H9 (cell line): ENCODE results near the gene SRM. TPM values are rescaled to one million over a fixed set of nuclear protein-coding genes. Genes with fewer than 3 reads are reported as not detected.

ENCODE experiments used
- DNase-seq: peaks from one replicate; pipeline ENCODE4 v3.0.0-alpha.2; 2017
- H2AFZ ChIP-seq: one replicate; pipeline ENCODE4 v1.6.1; 2013; ENCODE audit warnings: mild to moderate bottlenecking, low read length, control low read depth, moderate library complexity
- H2AK5ac ChIP-seq: 2 replicates; pipeline ENCODE4 v1.6.1; 2013; ENCODE audit warnings: low read length, control low read depth, mixed read lengths; ENCODE audit not compliant: insufficient read length
- H2BK120ac ChIP-seq: one replicate; pipeline ENCODE4 v1.6.1; 2013; ENCODE audit warnings: low read depth, mild to moderate bottlenecking, low read length, control low read depth, inconsistent platforms; ENCODE audit not compliant: poor library complexity, severe bottlenecking
- H2BK12ac ChIP-seq: 2 replicates; pipeline ENCODE4 v1.6.1; 2013; ENCODE audit warnings: low read length, control low read depth, mixed read lengths, low read depth; ENCODE audit not compliant: insufficient read length
- H2BK15ac ChIP-seq: 2 replicates; pipeline ENCODE4 v1.6.1; 2013; ENCODE audit warnings: low read depth, low read length, control low read depth
- H2BK20ac ChIP-seq: one replicate; pipeline ENCODE4 v1.6.1; 2013; ENCODE audit warnings: low read depth, mild to moderate bottlenecking, low read length, control low read depth, inconsistent platforms; ENCODE audit not compliant: poor library complexity, severe bottlenecking
- H2BK5ac ChIP-seq: 2 replicates; pipeline ENCODE4 v1.6.1; 2013; ENCODE audit warnings: low read length, control low read depth, mixed read lengths; ENCODE audit not compliant: insufficient read length
- H3K14ac ChIP-seq: 2 replicates; pipeline ENCODE4 v1.6.1; 2013; ENCODE audit warnings: low read length, control low read depth; ENCODE audit not compliant: insufficient read depth
- H3K18ac ChIP-seq: 2 replicates; pipeline ENCODE4 v1.6.1; 2013; ENCODE audit warnings: low read depth, mild to moderate bottlenecking, mixed read lengths, low read length, control low read depth; ENCODE audit not compliant: insufficient read length
- H3K23ac ChIP-seq: 2 replicates; pipeline ENCODE4 v1.6.1; 2013; ENCODE audit warnings: low read length, control low read depth, mixed read lengths, low read depth; ENCODE audit not compliant: insufficient read length
- H3K23me2 ChIP-seq: 2 replicates; pipeline ENCODE4 v1.6.1; 2013; ENCODE audit warnings: low read depth, mild to moderate bottlenecking, mixed read lengths, low read length, control low read depth; ENCODE audit not compliant: insufficient read length, poor library complexity, severe bottlenecking
- H3K27ac ChIP-seq: 2 replicates; pipeline ENCODE4 v1.5.1; 2013; ENCODE audit warnings: low read length, control low read depth, mixed read lengths, low read depth; ENCODE audit not compliant: insufficient read length
- H3K27me3 ChIP-seq: 2 replicates; pipeline ENCODE4 v1.6.1; 2013; ENCODE audit warnings: low read length, control low read depth, inconsistent platforms; ENCODE audit not compliant: insufficient read depth
- H3K4ac ChIP-seq: 2 replicates; pipeline ENCODE4 v1.6.1; 2013; ENCODE audit warnings: low read depth, mild to moderate bottlenecking, control low read depth, inconsistent platforms, low read length, moderate library complexity
- H3K4me1 ChIP-seq: 2 replicates; pipeline ENCODE4 v1.6.1; 2013; ENCODE audit warnings: low read length, control low read depth, inconsistent platforms; ENCODE audit not compliant: insufficient read depth
- H3K4me2 ChIP-seq: 2 replicates; pipeline ENCODE4 v1.6.1; 2013; ENCODE audit warnings: low read length, control low read depth, mixed read lengths; ENCODE audit not compliant: insufficient read length, insufficient read depth
- H3K56ac ChIP-seq: 2 replicates; pipeline ENCODE4 v1.6.1; 2013; ENCODE audit warnings: low read depth, mild to moderate bottlenecking, mixed read lengths, low read length, control low read depth; ENCODE audit not compliant: insufficient read length
- H3K79me1 ChIP-seq: 2 replicates; pipeline ENCODE4 v1.6.1; 2013; ENCODE audit warnings: low read depth, mild to moderate bottlenecking, moderate library complexity, low read length, control low read depth, inconsistent platforms; ENCODE audit not compliant: insufficient read depth, poor library complexity, severe bottlenecking
- H3K79me2 ChIP-seq: 2 replicates; pipeline ENCODE4 v1.6.1; 2013; ENCODE audit warnings: low read length, control low read depth, inconsistent platforms; ENCODE audit not compliant: insufficient read depth
- H3K9ac ChIP-seq: 2 replicates; pipeline ENCODE4 v1.6.1; 2013; ENCODE audit warnings: low read length, control low read depth, mixed read lengths; ENCODE audit not compliant: insufficient read length; ENCODE audit errors: extremely low read depth
- H3K9me3 ChIP-seq: one replicate; pipeline ENCODE4 v1.6.1; 2013; ENCODE audit warnings: low read depth, low read length, inconsistent platforms; ENCODE audit not compliant: control insufficient read depth
- H3T11ph ChIP-seq: one replicate; pipeline ENCODE4 v1.6.1; 2013; ENCODE audit warnings: mild to moderate bottlenecking, low read length, control low read depth, inconsistent platforms
- H4K20me1 ChIP-seq: one replicate; pipeline ENCODE4 v1.6.1; 2013; ENCODE audit not compliant: control insufficient read depth, insufficient read length, insufficient read depth
- H4K5ac ChIP-seq: 2 replicates; pipeline ENCODE4 v1.6.1; 2013; ENCODE audit warnings: low read depth, mild to moderate bottlenecking, mixed read lengths, low read length, control low read depth; ENCODE audit not compliant: insufficient read length
- H4K8ac ChIP-seq: replicated peaks from 2 replicates; pipeline ENCODE4 v1.6.1; 2013; ENCODE audit warnings: low read length, control low read depth, mixed read lengths, low read depth; ENCODE audit not compliant: insufficient read length
- H4K91ac ChIP-seq: 2 replicates; pipeline ENCODE4 v1.6.1; 2013; ENCODE audit warnings: low read depth, mild to moderate bottlenecking, moderate library complexity, mixed read lengths, low read length, control low read depth; ENCODE audit not compliant: insufficient read length
- H3K27ac Mint-ChIP-seq, 3 experiments: 2 replicates in 2 of 3; 3 replicates in 1 of 3; pipeline ENCODE4 v1.8.0; 2020 to 2021; ENCODE audit warnings: mixed read lengths in 3 of 3, mild to moderate bottlenecking in 1 of 3, moderate library complexity in 1 of 3
- H3K27me3 Mint-ChIP-seq: 2 replicates; pipeline ENCODE4 v1.8.0; 2021; ENCODE audit warnings: low read depth, mild to moderate bottlenecking, moderate library complexity, mixed read lengths
- H3K36me3 Mint-ChIP-seq, 3 experiments: 2 replicates in 2 of 3; 3 replicates in 1 of 3; pipeline ENCODE4 v1.8.0; 2020 to 2021; ENCODE audit warnings: low read depth in 3 of 3, mixed read lengths in 3 of 3; ENCODE audit not compliant: insufficient read depth in 1 of 3
- H3K4me1 Mint-ChIP-seq, 2 experiments: 2 replicates each; pipeline ENCODE4 v1.8.0; 2020; ENCODE audit warnings: mixed read lengths in 2 of 2
- H3K4me3 Mint-ChIP-seq, 2 experiments: 2 replicates in 1 of 2; 3 replicates in 1 of 2; pipeline ENCODE4 v1.8.0; 2020 to 2021; ENCODE audit warnings: mild to moderate bottlenecking in 2 of 2, mixed read lengths in 2 of 2, moderate library complexity in 1 of 2
- H3K9me3 Mint-ChIP-seq, 2 experiments: 2 replicates in 1 of 2; 3 replicates in 1 of 2; pipeline ENCODE4 v1.8.0; 2020; ENCODE audit warnings: mild to moderate bottlenecking in 2 of 2, mixed read lengths in 2 of 2, moderate library complexity in 1 of 2
- WGBS: extraction: QIAGEN DNeasy Blood & Tissue Kit; methylation state at CpG from one replicate; pipeline ENCODE4 v1.1.7; 2013; ENCODE audit warnings: missing lambda C conversion rate, low lambda C conversion rate, mixed read lengths; ENCODE audit not compliant: insufficient read length; ENCODE audit errors: extremely low coverage; 5-methylcytosine and 5-hydroxymethylcytosine counted together
- total RNA-seq: library from RNA; stranded (reverse); gene quantifications from 2 replicates; pipeline ENCODE4 v1.2.1, GENCODE V29; 2021
- TF ChIP-seq, protein P1 (sequence below): fragments of 200-600 bp; sonication (generic); conservative IDR thresholded peaks from 3 replicates; pipeline ENCODE4 v1.8.0; 2021; ENCODE audit warnings: antibody characterized with exemption, mild to moderate bottlenecking

The SRM gene
- total RNA-seq, 1 experiment from 2014 or later, result 196 TPM

DNA sequence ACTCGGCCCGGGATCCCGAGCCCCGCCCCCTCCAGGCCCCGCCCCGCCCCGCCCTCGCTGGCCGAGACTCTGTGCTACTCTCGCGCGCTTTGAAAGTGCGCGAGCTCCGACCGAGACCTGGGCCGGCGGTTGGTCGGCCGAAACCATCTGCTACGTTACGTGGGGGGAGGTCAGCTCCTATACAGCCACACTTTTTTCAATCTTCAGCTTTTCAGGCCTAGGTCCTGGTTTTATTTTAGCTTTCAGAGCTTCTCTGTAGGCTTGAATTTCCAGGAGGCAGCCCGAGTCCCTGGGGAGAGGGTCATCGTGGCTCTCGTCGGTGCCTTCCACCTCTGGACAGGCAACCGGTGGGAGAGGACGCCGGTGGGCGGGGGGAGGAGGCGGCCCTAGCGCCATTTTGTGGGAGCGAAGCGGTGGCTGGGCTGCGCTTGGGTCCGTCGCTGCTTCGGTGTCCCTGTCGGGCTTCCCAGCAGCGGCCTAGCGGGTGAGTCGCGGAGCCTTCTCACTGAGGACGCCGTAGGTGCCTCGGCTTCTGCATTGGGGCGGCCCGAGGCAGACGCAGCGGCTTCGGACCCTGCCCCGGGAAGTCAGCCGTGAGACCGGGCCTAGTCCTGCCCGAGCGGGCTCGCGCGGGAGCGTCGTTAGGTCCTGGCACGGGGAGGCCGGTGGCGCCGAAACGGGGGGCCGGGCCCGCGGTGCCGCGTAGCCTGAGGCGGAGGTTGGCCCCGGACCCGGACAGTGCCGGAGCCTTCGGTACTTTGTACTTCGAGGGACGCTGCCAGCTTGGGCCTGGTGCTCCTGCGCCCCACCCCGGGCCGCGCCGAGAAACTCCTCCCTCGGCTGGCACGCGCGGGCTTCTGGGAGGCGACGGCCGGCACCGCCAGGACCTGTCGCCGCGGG is 47.3 kb downstream of the SRM start, which contains the start of gene TARDBP:
Gene TARDBP (plus strand): TSS at position 395 of the 900 bp plus-strand sequence. CDS start 1,074 bp downstream, outside the sequence.
- DNase-seq, result peak; percentile 93
- H3K4me1 Mint-ChIP-seq, result peaks cover 11 to 21% of the 10 kb centered on the region in 2 experiments

More for the DNA sequence above, 47.3 kb downstream of the SRM start, which contains the start of gene TARDBP:
- H3K27ac ChIP-seq, result peak within 1 kb of the TSS; percentile 69
- no peak within 1 kb of the TSS for H3K23ac ChIP-seq
- peak within 1 kb of the TSS; percentile 82 for H3K56ac ChIP-seq
- peak within 1 kb of the TSS; percentile 100 for H3K27ac Mint-ChIP-seq
- H3K4me2 ChIP-seq, result peak within 1 kb of the TSS; percentile 88
- peak within 1 kb of the TSS; percentile 99 for H3K14ac ChIP-seq
- no peaks in the 10 kb centered on the region for H3K27me3 ChIP-seq
- H3K23me2 ChIP-seq, result peaks cover 3% of the 10 kb centered on the region
- H3K9ac ChIP-seq, result peak within 1 kb of the TSS; percentile 99
- no peaks in the 10 kb centered on the region for H4K20me1 ChIP-seq
- H3T11ph ChIP-seq, result peak within 1 kb of the TSS; percentile 97
- H3K4me1 ChIP-seq, result peaks cover 5% of the 10 kb centered on the region; the same call in 1 of the 2 replicates
- H4K91ac ChIP-seq, result no peak within 1 kb of the TSS
- H2BK15ac ChIP-seq, result 0 out of 2 replicates have a peak within 1 kb of the TSS, but pooled peaks have one; percentile 70
- H3K27me3 Mint-ChIP-seq, result no peaks in the 10 kb centered on the region
- no peaks in the 10 kb centered on the region for H3K9me3 Mint-ChIP-seq
- peak within 1 kb of the TSS; percentile 98 for H2BK120ac ChIP-seq
- no peak within 1 kb of the TSS for H2AK5ac ChIP-seq
- H3K79me2 ChIP-seq, result peaks cover 12% of the 10 kb centered on the region; the same call in 1 of the 2 replicates
- peak within 1 kb of the TSS; percentile 83 to 88 for H3K4me3 Mint-ChIP-seq
- no peaks in the 10 kb centered on the region for H3K9me3 ChIP-seq
- no CpG with 5 or more reads among the region's 94 CpGs for WGBS
- H4K8ac ChIP-seq, result no peak within 1 kb of the TSS
- peaks cover 26 to 42% (median 38%) of the 10 kb centered on the region in 3 experiments for H3K36me3 Mint-ChIP-seq
- H2AFZ ChIP-seq, result peak within 1 kb of the TSS; percentile 75
- peak within 1 kb of the TSS; percentile 15; the same call in 1 of the 2 replicates for H3K4ac ChIP-seq
- H2BK12ac ChIP-seq, result peak within 1 kb of the TSS; percentile 100
- H2BK5ac ChIP-seq, result peak within 1 kb of the TSS; percentile 98
- H2BK20ac ChIP-seq, result peak within 1 kb of the TSS; percentile 91
- peak within 1 kb of the TSS; percentile 100 for H3K18ac ChIP-seq
- H4K5ac ChIP-seq, result peak within 1 kb of the TSS; percentile 83
- H3K79me1 ChIP-seq, result peaks cover 10% of the 10 kb centered on the region
- TF ChIP-seq, protein P1, sequence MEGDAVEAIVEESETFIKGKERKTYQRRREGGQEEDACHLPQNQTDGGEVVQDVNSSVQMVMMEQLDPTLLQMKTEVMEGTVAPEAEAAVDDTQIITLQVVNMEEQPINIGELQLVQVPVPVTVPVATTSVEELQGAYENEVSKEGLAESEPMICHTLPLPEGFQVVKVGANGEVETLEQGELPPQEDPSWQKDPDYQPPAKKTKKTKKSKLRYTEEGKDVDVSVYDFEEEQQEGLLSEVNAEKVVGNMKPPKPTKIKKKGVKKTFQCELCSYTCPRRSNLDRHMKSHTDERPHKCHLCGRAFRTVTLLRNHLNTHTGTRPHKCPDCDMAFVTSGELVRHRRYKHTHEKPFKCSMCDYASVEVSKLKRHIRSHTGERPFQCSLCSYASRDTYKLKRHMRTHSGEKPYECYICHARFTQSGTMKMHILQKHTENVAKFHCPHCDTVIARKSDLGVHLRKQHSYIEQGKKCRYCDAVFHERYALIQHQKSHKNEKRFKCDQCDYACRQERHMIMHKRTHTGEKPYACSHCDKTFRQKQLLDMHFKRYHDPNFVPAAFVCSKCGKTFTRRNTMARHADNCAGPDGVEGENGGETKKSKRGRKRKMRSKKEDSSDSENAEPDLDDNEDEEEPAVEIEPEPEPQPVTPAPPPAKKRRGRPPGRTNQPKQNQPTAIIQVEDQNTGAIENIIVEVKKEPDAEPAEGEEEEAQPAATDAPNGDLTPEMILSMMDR, result no peak

Other genes starting within 250 kb of the SRM start
- gene TARDBP, start 47.4 kb downstream of the SRM start, total RNA-seq, result 207 and 209 TPM in 2 replicates
- 0.46 and 0.57 TPM in 2 replicates for gene MASP2, start 12.8 kb downstream of the SRM start, total RNA-seq
- 83.4 and 89.0 TPM in 2 replicates for gene EXOSC10, start 39.9 kb upstream of the SRM start, total RNA-seq
- not detected in 2 replicates for gene ANGPTL7, start 129.3 kb upstream of the SRM start, total RNA-seq
- 62.9 and 67.5 TPM in 2 replicates for gene MTOR, start 202.5 kb upstream of the SRM start, total RNA-seq
- 30.2 and 31.8 TPM in 2 replicates for gene UBIAD1, start 213.2 kb upstream of the SRM start, total RNA-seq